Fibroblast of lung (primary cell): ENCODE measurements around the gene BORCS8. TPM values are rescaled to one million over a fixed set of nuclear protein-coding genes. Genes with fewer than 3 reads are reported as not detected.

Experiments used
- DNase-seq, 2 donors: peaks; one replicate each; pipeline versions ENCODE4 v3.0.0 to v3.0.0-alpha.2; 2010; ENCODE audit warnings: low read depth in 2 of 2
- H2AFZ ChIP-seq: 2 replicates; pipeline ENCODE4 v1.5.1; 2012; ENCODE audit warnings: low read length, control low read depth, inconsistent platforms
- H3K27ac ChIP-seq: 2 replicates; pipeline ENCODE4 v1.5.1; 2011; ENCODE audit warnings: low read length, control low read depth; ENCODE audit not compliant: insufficient read depth
- H3K27me3 ChIP-seq: 2 replicates; pipeline ENCODE4 v1.5.1; 2011; ENCODE audit warnings: mild to moderate bottlenecking, low read length; ENCODE audit not compliant: control insufficient read depth, insufficient read depth
- H3K36me3 ChIP-seq: 2 replicates; pipeline ENCODE4 v1.5.1; 2011; ENCODE audit warnings: low read length; ENCODE audit not compliant: control insufficient read depth, insufficient read depth
- H3K4me1 ChIP-seq: 2 replicates; pipeline ENCODE4 v1.5.1; 2011; ENCODE audit warnings: low read length; ENCODE audit not compliant: control insufficient read depth, insufficient read depth; ENCODE audit errors: extremely low read depth
- H3K4me2 ChIP-seq: 2 replicates; pipeline ENCODE4 v1.5.1; 2011; ENCODE audit warnings: low read length, control low read depth; ENCODE audit not compliant: insufficient read depth; ENCODE audit errors: extremely low read depth
- H3K4me3 ChIP-seq, 4 experiments: fragments of 200-600 bp in 1 of 4; sonication (generic) in 1 of 4; replicated peaks in 1 of 4; 2 replicates each; pipeline ENCODE4 v1.5.1; 2011 to 2016; ENCODE audit warnings: low read length in 4 of 4, low read depth in 3 of 4, mild to moderate bottlenecking in 3 of 4, control low read depth in 2 of 4, inconsistent platforms in 1 of 4, mixed read lengths in 1 of 4; ENCODE audit not compliant: insufficient read depth in 1 of 4; ENCODE audit errors: control extremely low read depth in 1 of 4
- H3K79me2 ChIP-seq: 2 replicates; pipeline ENCODE4 v1.5.1; 2012; ENCODE audit warnings: mild to moderate bottlenecking, low read length, inconsistent platforms; ENCODE audit not compliant: control insufficient read depth, insufficient read depth
- H3K9ac ChIP-seq: 2 replicates; pipeline ENCODE4 v1.5.1; 2011; ENCODE audit warnings: mild to moderate bottlenecking, low read length, control low read depth; ENCODE audit not compliant: insufficient read depth
- H3K9me3 ChIP-seq: 2 replicates; pipeline ENCODE4 v1.5.1; 2012; ENCODE audit warnings: low read depth, low read length; ENCODE audit not compliant: control insufficient read depth, insufficient read depth
- H4K20me1 ChIP-seq: 2 replicates; pipeline ENCODE4 v1.5.1; 2011; ENCODE audit warnings: low read length; ENCODE audit not compliant: control insufficient read depth, insufficient read depth; ENCODE audit errors: extremely low read depth
- EZH2 ChIP-seq: IDR thresholded peaks from 2 replicates; pipeline ENCODE4 v1.5.1; 2012; ENCODE audit warnings: low read length, control low read depth, mild to moderate bottlenecking; ENCODE audit errors: missing control alignments
- polyA plus RNA-seq, 2 donors: library from polyadenylated mRNA; depleted of rRNA in 1 of 2; stranded (reverse) in 1 of 2; unstranded in 1 of 2; fragments of >200 nt; gene quantifications; 2 replicates each; pipeline ENCODE4 v1.2.1, GENCODE V29; 2011 to 2012; ENCODE audit warnings: missing spikeins in 1 of 2
- total RNA-seq: library from RNA; depleted of rRNA; stranded (reverse); fragments of >200 nt; gene quantifications from 2 replicates; pipeline ENCODE4 v1.2.1, GENCODE V29; 2014
- TF ChIP-seq, protein P1 (sequence below), 2 donors: IDR thresholded peaks in 1 of 2; conservative IDR thresholded peaks in 1 of 2; 1 replicate in 1 of 2; 2 replicates in 1 of 2; pipeline ENCODE4 v1.5.1; 2011 to 2012; ENCODE audit warnings: low read length in 2 of 2, control low read depth in 1 of 2, inconsistent platforms in 1 of 2, low read depth in 1 of 2, mild to moderate bottlenecking in 1 of 2

The BORCS8 gene
- total and polyA plus RNA-seq, 2 donors (not counting 1 experiment from before 2014, with no cell fraction given): 10.7 to 13.9 TPM

DNA sequence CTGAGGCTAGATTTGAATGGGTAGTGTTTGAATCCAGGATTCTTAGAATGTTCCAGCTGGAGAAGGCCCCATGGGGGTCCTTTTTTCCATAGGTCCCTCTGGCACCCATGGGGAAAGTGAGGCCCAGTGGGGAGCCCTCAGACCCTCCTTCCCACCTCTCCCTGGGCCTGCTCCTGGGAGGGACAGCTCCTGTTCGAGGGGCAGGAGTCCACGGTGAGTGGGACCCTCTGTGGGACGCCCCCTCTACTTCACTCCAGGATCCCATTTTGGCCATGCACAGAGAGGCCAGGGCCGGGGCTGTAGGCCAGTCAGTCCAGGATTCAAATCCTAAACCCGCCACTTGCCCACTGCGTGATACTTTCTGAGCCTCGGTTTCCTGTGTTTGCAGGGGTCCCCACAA, 29.5 kb downstream of the BORCS8 start:
- Histone ChIP-seq H3K79me2 (no peaks in the 10 kb centered on the region), H3K4me2 (no peak overlapping the region), H3K27ac (no peak overlapping the region), H3K27me3 (no peaks in the 10 kb centered on the region), H3K36me3 (no peaks in the 10 kb centered on the region), H3K4me3 (no peak overlapping the region), H3K9ac (no peak overlapping the region), H2AFZ (no peak overlapping the region), H3K4me1 (no peaks in the 10 kb centered on the region), H3K9me3 (no peaks in the 10 kb centered on the region), H4K20me1 (no peaks in the 10 kb centered on the region)
- no peak for DNase-seq
- TF ChIP-seq EZH2: no peak
- TF ChIP-seq, protein P1, sequence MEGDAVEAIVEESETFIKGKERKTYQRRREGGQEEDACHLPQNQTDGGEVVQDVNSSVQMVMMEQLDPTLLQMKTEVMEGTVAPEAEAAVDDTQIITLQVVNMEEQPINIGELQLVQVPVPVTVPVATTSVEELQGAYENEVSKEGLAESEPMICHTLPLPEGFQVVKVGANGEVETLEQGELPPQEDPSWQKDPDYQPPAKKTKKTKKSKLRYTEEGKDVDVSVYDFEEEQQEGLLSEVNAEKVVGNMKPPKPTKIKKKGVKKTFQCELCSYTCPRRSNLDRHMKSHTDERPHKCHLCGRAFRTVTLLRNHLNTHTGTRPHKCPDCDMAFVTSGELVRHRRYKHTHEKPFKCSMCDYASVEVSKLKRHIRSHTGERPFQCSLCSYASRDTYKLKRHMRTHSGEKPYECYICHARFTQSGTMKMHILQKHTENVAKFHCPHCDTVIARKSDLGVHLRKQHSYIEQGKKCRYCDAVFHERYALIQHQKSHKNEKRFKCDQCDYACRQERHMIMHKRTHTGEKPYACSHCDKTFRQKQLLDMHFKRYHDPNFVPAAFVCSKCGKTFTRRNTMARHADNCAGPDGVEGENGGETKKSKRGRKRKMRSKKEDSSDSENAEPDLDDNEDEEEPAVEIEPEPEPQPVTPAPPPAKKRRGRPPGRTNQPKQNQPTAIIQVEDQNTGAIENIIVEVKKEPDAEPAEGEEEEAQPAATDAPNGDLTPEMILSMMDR (conservative IDR thresholded peaks at IDR 0.05 in 1 of 2, IDR thresholded peaks at IDR 0.05 in 1 of 2; ENCODE audit: low read depth in 1 of 2, low read length in 2 of 2): no peak

DNA sequence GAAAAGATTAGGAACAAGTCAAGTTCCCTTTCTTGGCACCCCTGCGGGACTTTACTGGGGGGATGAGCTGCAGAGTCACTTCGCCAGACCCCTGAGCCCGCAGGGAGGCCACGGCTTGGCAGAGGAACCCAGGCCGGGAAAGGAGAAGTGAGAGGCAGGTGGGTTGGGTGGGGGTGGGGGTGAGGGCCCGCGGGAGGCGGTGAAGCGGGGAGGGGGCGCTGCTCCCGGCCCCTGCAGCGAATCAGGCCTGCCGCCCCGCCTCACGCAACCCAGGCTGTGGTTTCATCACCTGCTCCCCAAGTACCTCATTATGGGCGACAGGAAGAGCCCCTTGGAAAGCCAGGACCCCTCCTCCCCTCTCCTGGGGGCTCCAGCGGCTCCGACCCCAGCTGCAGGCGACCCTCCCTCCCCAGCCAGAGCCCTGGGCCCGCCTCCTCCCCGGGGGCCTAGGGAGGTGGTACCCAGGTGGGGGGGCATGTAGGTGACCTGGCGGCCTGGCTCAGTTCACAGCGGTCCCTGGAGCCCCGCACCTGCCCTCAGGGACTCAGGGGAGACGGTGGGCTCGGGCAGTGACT, 31.4 kb downstream of the BORCS8 start:
- Histone ChIP-seq H3K4me3 (no peak overlapping the region), H4K20me1 (no peaks in the 10 kb centered on the region), H3K79me2 (no peaks in the 10 kb centered on the region), H3K4me2 (no peak overlapping the region), H3K9ac (no peak overlapping the region), H3K4me1 (no peaks in the 10 kb centered on the region), H3K27me3 (no peaks in the 10 kb centered on the region), H3K36me3 (no peaks in the 10 kb centered on the region), H3K27ac (no peak overlapping the region), H3K9me3 (no peaks in the 10 kb centered on the region), H2AFZ (no peak overlapping the region)
- TF ChIP-seq EZH2: no peak
- TF ChIP-seq, protein P1 (conservative IDR thresholded peaks at IDR 0.05 in 1 of 2, IDR thresholded peaks at IDR 0.05 in 1 of 2; ENCODE audit: low read depth in 1 of 2, low read length in 2 of 2): no peak
- DNase-seq: no peak

DNA sequence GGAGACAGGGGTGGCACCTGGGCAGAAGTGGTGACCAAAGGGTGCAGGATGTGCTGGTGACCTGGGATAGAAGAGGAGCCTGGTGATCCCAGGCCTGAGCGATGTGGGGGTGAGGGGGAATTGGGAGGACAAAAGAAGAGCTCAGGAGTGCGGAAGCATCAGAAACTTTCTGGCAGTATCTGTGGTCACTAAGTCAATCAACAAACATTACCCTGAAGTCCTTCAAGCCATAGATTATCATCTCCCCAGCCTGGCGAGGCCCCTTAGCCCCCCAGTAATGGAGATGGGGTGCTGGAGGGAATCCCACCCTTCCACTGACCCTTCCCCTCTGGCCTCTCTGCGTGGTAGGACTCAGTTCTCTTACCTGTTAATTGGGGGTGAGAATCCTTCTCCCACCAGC, 32.4 kb downstream of the BORCS8 start:
- Histone ChIP-seq H3K27me3 (no peaks in the 10 kb centered on the region), H2AFZ (no peak overlapping the region), H3K4me2 (no peak overlapping the region), H4K20me1 (no peaks in the 10 kb centered on the region), H3K4me1 (no peaks in the 10 kb centered on the region), H3K9ac (no peak overlapping the region), H3K27ac (no peak overlapping the region), H3K9me3 (no peaks in the 10 kb centered on the region), H3K79me2 (no peaks in the 10 kb centered on the region), H3K36me3 (no peaks in the 10 kb centered on the region), H3K4me3 (no peak overlapping the region)
- TF ChIP-seq, protein P1 (conservative IDR thresholded peaks at IDR 0.05 in 1 of 2, IDR thresholded peaks at IDR 0.05 in 1 of 2; ENCODE audit: low read depth in 1 of 2, low read length in 2 of 2): no peak
- TF ChIP-seq EZH2: no peak
- no peak for DNase-seq
